GM10248 (cell line): ENCODE measurements around the gene ZC3H7B.

ENCODE experiments used
- CTCF ChIA-PET: fragments of 300-600 bp; sonication (Branson Sonifier 250); formaldehyde crosslinking; extraction: SDS; loops from one replicate; lab custom pipeline; 2021; ENCODE audit warnings: antibody characterized with exemption; lab: Yijun Ruan, JAX
- POLR2A ChIA-PET: fragments of 350-650 bp; sonication (Branson Sonifier 250); formaldehyde crosslinking; extraction: SDS; loops from one replicate; lab custom pipeline; 2020; ENCODE audit warnings: antibody characterized with exemption; lab: Yijun Ruan, JAX
- DNase-seq: peaks from one replicate; pipeline ENCODE4 v3.0.0; 2012; ENCODE audit errors: extremely low spot score
- TF ChIP-seq, protein P1 (sequence below): IDR thresholded peaks from 2 replicates; pipeline ENCODE4 v1.5.1; 2012; ENCODE audit warnings: mild to moderate bottlenecking, low read depth; ENCODE audit errors: extremely low read depth, missing control alignments, control extremely low read depth

The ZC3H7B gene

GRCh38 chr22:41305646-41306045 lies 4.3 kb downstream of the ZC3H7B start:
- TF ChIP-seq, protein P1, sequence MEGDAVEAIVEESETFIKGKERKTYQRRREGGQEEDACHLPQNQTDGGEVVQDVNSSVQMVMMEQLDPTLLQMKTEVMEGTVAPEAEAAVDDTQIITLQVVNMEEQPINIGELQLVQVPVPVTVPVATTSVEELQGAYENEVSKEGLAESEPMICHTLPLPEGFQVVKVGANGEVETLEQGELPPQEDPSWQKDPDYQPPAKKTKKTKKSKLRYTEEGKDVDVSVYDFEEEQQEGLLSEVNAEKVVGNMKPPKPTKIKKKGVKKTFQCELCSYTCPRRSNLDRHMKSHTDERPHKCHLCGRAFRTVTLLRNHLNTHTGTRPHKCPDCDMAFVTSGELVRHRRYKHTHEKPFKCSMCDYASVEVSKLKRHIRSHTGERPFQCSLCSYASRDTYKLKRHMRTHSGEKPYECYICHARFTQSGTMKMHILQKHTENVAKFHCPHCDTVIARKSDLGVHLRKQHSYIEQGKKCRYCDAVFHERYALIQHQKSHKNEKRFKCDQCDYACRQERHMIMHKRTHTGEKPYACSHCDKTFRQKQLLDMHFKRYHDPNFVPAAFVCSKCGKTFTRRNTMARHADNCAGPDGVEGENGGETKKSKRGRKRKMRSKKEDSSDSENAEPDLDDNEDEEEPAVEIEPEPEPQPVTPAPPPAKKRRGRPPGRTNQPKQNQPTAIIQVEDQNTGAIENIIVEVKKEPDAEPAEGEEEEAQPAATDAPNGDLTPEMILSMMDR, result no peak
- DNase-seq, result no peak
- ChIA-PET POLR2A (interaction anchor here (0.6 kb wide), 1 partner anchor 13 kb away, joined by 10 read pairs; no protein-coding TSS in a partner anchor), CTCF (interaction anchor here (1.5 to 1.6 kb wide), 2 partner anchors 16 to 31 kb away, joined by 3 read pairs; no protein-coding TSS in a partner anchor)

- POLR2A ChIA-PET, result no interaction called here
- CTCF ChIA-PET, result no interaction called here
- no peak for DNase-seq
- TF ChIP-seq, protein P1, result no peak
These were observed 6.7 kb downstream of the ZC3H7B start for GRCh38 chr22:41308054-41308453.

DNA sequence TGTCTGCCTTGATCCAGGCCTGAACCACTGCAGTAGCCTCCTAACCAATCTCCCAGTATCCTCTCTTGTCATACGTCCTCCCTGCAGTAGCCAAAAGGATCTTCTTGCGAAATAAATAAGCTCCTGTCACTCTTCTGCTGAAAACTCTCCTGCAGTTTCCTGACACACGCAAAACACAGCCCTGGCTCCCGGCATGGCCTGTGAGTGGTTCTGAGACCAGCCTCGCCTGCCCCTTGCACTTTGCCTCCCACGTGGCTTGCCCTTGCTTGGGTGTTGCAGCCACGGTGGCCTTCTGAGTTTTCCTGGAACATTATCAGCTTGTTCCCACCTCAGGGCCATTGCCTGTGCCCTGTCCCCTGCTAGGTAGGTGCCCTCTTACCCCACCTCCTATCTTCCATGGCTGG lies 7.2 kb downstream of the ZC3H7B start:
- DNase-seq, result no peak
- ChIA-PET POLR2A (no interaction called here), CTCF (no interaction called here)

DNA sequence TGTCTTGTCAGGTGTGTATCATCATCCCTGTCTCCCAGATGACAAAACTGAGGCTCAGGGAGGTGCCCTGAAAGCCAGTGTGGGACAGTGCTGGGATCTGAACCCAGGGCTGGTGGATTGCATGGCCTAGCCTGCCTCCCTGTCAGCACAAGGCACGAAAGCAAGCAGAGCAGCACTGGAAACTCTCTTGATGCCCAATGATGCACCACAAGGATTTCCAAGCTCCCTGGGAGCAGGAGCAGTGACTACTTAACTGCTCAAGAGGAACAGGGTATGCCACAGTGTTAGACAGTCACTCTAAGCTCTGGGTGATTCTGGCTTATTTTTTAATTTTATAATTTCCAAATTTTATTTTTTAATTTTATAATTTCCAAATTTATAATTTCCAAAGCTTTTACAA lies 9.0 kb downstream of the ZC3H7B start:
- ChIA-PET CTCF (interaction anchor here (0.7 to 3.2 kb wide), 3 partner anchors 8 to 25 kb away, joined by 3 to 13 read pairs (median 3); partner anchors contain the start of genes RANGAP1 and ZC3H7B), POLR2A (no interaction called here)
- no peak for DNase-seq
- TF ChIP-seq, protein P1, result no peak

More for the DNA sequence above, 7.2 kb downstream of the ZC3H7B start:
- TF ChIP-seq, protein P1, result no peak

DNA sequence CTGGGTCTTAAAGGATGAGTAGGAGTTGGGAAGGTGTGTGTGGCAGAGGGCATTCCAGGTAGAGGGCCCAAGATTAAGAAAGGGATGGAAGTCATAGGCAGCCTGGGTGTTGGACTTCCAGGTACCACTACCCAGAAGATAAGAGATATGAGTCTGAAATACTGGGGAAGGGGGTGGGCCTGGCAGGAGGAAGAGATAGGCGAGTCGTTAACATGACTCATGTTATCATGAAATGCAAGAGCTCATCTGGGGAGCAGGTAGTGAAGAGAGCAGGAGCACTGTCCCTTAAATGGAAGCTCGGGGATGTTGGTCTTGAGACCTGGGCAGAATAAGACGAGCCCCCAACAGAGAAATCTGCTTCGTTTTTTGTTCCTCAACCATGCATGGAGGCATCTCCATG lies 10.2 kb downstream of the ZC3H7B start:
- TF ChIP-seq, protein P1, result no peak
- ChIA-PET POLR2A (interaction anchor here (0.6 to 1.3 kb wide), 2 partner anchors 10 to 15 kb away, joined by 6 to 9 read pairs; partner anchors contain the start of gene ZC3H7B), CTCF (interaction anchor here (1.1 to 3.2 kb wide), 2 partner anchors 10 to 92 kb away, joined by 5 to 13 read pairs; partner anchors contain the start of gene ZC3H7B)
- no peak for DNase-seq

DNA sequence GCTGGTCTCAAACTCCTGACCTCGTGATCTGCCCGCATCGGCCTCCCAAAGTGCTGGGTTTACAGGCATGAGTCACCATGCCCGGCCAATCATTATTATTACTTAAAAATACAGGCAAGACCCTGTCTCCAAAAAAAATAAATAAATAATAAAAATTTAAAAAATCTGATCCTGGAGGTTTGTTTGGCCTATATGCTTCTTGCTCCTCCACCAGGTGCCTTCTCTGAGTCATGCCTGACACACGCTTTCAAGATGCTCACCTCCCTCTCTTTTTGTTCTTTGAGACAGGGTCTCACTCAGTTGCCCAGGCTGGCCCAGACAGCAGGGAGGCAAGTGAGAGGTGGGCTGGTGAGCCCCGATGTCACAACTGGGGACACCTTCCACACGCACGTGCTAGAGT lies 13.5 kb downstream of the ZC3H7B start:
- ChIA-PET CTCF (no interaction called here), POLR2A (no interaction called here)
- DNase-seq, result no peak
- TF ChIP-seq, protein P1, result no peak

DNA sequence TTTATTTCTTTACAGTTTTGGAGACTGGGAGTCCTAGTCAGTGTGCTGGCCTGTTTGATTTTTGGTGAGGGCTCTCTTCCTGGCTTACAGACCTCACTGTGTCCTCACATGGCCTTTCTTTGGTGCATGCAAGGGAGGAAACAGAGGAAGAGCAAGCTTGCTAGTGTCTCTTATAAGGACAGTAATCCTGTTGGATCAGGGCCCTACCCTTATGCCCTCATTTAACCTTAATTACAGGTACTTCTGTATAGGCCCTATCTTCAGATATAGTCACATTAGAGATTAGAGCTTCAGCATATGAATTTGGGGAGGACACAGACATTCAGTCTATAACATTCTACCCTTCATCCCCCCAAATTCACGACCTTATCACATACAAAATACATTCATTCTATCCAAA lies 14.3 kb downstream of the ZC3H7B start:
- TF ChIP-seq, protein P1, result no peak
- ChIA-PET POLR2A (no interaction called here), CTCF (no interaction called here)
- DNase-seq, result no peak
